Measurements from ENCODE around the gene EN1. TPM values are rescaled to one million over a fixed set of nuclear protein-coding genes. Genes with fewer than 3 reads are reported as not detected.

Gene EN1
- polyA plus RNA-seq, 1 donor (not counting 4 experiments of a cell fraction or from before 2014, with no cell fraction given) = 0.05 TPM

DNA sequence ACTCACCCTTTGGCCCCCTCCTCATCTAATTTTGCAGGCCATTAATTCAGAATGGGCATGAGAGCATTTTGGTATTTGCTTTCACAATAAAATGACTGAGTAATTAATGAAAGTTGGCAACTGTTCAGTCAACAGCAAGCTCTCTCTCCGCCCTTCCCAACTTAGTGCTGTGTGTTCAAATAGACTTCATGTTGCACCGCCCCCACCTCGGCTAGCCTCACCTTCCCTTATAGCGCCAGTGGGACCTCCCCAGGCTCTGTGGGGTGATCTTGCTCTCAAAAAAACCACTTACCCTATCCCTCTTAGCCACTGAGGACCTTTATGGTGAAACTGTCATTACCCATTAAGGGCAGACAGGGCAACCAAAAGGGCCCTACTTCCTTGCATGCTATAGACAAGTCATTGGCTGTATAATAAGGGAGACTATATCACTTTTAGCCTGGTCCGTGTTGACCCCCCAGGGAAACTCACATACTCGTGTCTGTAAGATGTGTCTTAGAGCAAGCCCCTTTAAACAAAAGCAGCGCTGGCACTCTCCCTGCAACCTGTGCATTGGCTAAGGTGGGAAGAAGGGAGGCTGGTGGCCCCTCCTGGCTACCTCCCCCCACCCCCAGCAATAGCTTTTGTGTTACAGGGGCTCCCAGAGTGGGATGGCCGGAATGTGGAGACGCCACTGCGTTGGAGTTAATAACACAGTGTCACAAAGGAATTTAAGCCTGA lies 15.2 kb downstream of the EN1 start:
- H3K36me3 ChIP-seq (ENCODE audit: control insufficient read depth in 2 of 2, extremely low read depth in 1 of 2, insufficient read depth in 2 of 2, low read length in 2 of 2) = no peaks in the 10 kb centered on the region
- H3K9ac ChIP-seq (ENCODE audit: control insufficient read depth, extremely low read depth, insufficient read depth, low read length) = no peak overlapping the region
- peaks cover 60% of the 10 kb centered on the region for H3K27me3 ChIP-seq (ENCODE audit: control insufficient read depth, extremely low read depth, insufficient read depth, low read length)
- dilution Hi-C loops (cut with MboI; ENCODE audit: extremely low pct_ligation_motif_present, low sequenced_read_pairs) = no loop called here
- H3K9me1 ChIP-seq (ENCODE audit: control insufficient read depth, extremely low read depth, insufficient read depth, low read length) = no peaks in the 10 kb centered on the region
- H3K4me3 ChIP-seq (ENCODE audit: control insufficient read depth in 2 of 3, extremely low read depth in 1 of 3, insufficient read depth in 2 of 3, low read depth in 1 of 3, low read length in 3 of 3) = no peak overlapping the region
- no peak for TF ChIP-seq EZH2 (IDR thresholded peaks at IDR 0.05; ENCODE audit: low read length)
- TF ChIP-seq, protein P1, sequence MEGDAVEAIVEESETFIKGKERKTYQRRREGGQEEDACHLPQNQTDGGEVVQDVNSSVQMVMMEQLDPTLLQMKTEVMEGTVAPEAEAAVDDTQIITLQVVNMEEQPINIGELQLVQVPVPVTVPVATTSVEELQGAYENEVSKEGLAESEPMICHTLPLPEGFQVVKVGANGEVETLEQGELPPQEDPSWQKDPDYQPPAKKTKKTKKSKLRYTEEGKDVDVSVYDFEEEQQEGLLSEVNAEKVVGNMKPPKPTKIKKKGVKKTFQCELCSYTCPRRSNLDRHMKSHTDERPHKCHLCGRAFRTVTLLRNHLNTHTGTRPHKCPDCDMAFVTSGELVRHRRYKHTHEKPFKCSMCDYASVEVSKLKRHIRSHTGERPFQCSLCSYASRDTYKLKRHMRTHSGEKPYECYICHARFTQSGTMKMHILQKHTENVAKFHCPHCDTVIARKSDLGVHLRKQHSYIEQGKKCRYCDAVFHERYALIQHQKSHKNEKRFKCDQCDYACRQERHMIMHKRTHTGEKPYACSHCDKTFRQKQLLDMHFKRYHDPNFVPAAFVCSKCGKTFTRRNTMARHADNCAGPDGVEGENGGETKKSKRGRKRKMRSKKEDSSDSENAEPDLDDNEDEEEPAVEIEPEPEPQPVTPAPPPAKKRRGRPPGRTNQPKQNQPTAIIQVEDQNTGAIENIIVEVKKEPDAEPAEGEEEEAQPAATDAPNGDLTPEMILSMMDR (optimal IDR thresholded peaks at IDR 0.05 in 1 of 3, IDR thresholded peaks at IDR 0.05 in 1 of 3, conservative IDR thresholded peaks at IDR 0.05 in 1 of 3; ENCODE audit: extremely low read depth in 1 of 3, insufficient read depth in 2 of 3, low read length in 3 of 3) = no peak
- no peak for DNase-seq (ENCODE audit: low read depth, low spot score)
- FAIRE-seq = no peak
- no peaks in the 10 kb centered on the region for H3K79me2 ChIP-seq (ENCODE audit: control insufficient read depth, insufficient read depth, low read length)
- no peak overlapping the region for H2AFZ ChIP-seq (ENCODE audit: control insufficient read depth, low read length)
- no peak overlapping the region for H3K27ac ChIP-seq (ENCODE audit: control insufficient read depth, insufficient read depth, low read length)
- H4K20me1 ChIP-seq (ENCODE audit: control insufficient read depth, extremely low read depth, insufficient read depth, low read length) = no peaks in the 10 kb centered on the region
- no peaks in the 10 kb centered on the region for H3K9me3 ChIP-seq (ENCODE audit: control insufficient read depth, low read depth, low read length)
- H3K4me2 ChIP-seq (ENCODE audit: control insufficient read depth, extremely low read depth, insufficient read depth, low read depth, low read length) = no peak overlapping the region
- peaks cover 4% of the 10 kb centered on the region for H3K4me1 ChIP-seq (ENCODE audit: control insufficient read depth, extremely low read depth, insufficient read depth, low read length)

DNA sequence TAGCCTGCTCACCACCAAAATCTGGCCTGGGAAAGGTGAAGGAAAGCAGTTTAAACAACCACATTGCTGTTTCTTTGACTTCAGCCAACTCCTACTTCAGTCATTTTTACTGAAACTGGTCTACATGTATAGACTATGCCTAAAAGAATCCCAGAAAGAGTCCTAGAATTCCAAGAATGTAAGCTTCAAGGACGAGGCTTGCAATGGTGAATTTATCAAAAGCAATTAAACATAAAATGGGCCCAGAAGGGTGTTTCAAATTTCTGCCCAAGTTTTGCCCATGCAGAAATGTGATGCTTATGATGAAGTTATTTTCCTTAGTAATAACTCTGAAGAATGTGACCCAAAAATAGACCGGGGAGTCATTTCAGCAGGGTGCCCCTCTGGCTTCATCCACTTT lies 16.6 kb downstream of the EN1 start:
- DNase-seq (ENCODE audit: low read depth, low spot score) (no peak), FAIRE-seq (no peak)
- H3K9me1 ChIP-seq (ENCODE audit: control insufficient read depth, extremely low read depth, insufficient read depth, low read length) = no peaks in the 10 kb centered on the region
- H3K4me1 ChIP-seq (ENCODE audit: control insufficient read depth, extremely low read depth, insufficient read depth, low read length) = peaks cover 1% of the 10 kb centered on the region
- H3K9ac ChIP-seq (ENCODE audit: control insufficient read depth, extremely low read depth, insufficient read depth, low read length) = no peak overlapping the region
- H4K20me1 ChIP-seq (ENCODE audit: control insufficient read depth, extremely low read depth, insufficient read depth, low read length) = no peaks in the 10 kb centered on the region
- no peaks in the 10 kb centered on the region for H3K9me3 ChIP-seq (ENCODE audit: control insufficient read depth, low read depth, low read length)
- TF ChIP-seq, protein P1 (optimal IDR thresholded peaks at IDR 0.05 in 1 of 3, IDR thresholded peaks at IDR 0.05 in 1 of 3, conservative IDR thresholded peaks at IDR 0.05 in 1 of 3; ENCODE audit: extremely low read depth in 1 of 3, insufficient read depth in 2 of 3, low read length in 3 of 3) = no peak
- TF ChIP-seq EZH2 (IDR thresholded peaks at IDR 0.05; ENCODE audit: low read length) = peak; percentile 19
- H2AFZ ChIP-seq (ENCODE audit: control insufficient read depth, low read length) = no peak overlapping the region
- no peaks in the 10 kb centered on the region for H3K36me3 ChIP-seq (ENCODE audit: control insufficient read depth in 2 of 2, extremely low read depth in 1 of 2, insufficient read depth in 2 of 2, low read length in 2 of 2)
- H3K27ac ChIP-seq (ENCODE audit: control insufficient read depth, insufficient read depth, low read length) = no peak overlapping the region
- H3K4me2 ChIP-seq (ENCODE audit: control insufficient read depth, extremely low read depth, insufficient read depth, low read depth, low read length) = no peak overlapping the region
- no peaks in the 10 kb centered on the region for H3K79me2 ChIP-seq (ENCODE audit: control insufficient read depth, insufficient read depth, low read length)
- dilution Hi-C loops (cut with MboI; ENCODE audit: extremely low pct_ligation_motif_present, low sequenced_read_pairs) = no loop called here
- no peak overlapping the region for H3K4me3 ChIP-seq (ENCODE audit: control insufficient read depth in 2 of 3, extremely low read depth in 1 of 3, insufficient read depth in 2 of 3, low read depth in 1 of 3, low read length in 3 of 3)
- H3K27me3 ChIP-seq (ENCODE audit: control insufficient read depth, extremely low read depth, insufficient read depth, low read length) = peaks cover 50% of the 10 kb centered on the region

All from keratinocyte (primary cell).